ENCODE results near the gene DMP1. TPM values are rescaled to one million over a fixed set of nuclear protein-coding genes. Genes with fewer than 3 reads are reported as not detected.

Gene DMP1
- total RNA-seq, 1 donor from 2014 or later: 0.12 TPM

DNA sequence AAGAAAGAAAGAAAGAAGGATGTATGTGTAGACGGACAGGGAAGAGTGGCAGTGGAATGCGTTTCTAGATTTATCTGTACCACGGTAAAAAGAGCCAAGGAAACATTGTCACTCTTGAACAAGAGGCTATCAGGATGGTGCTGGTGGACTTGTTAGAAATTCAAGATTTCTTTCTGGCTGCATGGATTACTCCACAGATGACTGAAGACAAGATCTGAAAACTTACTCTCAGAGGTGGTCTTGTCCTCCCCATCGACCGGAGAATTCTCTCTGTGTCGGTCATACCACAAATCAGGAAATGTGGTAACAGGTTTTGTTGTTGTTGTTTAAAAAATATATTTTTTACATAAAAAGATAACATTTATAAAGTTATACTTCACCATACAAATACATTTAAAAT lies 30.0 kb upstream of the DMP1 start:
- no peak for DNase-seq (ENCODE audit: extremely low spot score, unreplicated experiment)
- Mint-ChIP-seq H3K36me3 (no peaks in the 10 kb centered on the region), H3K27me3 (peaks cover 16% of the 10 kb centered on the region), H3K27ac (no peak overlapping the region), H3K4me1 (ENCODE audit: unreplicated experiment) (no peaks in the 10 kb centered on the region), H3K9me3 (no peaks in the 10 kb centered on the region), H3K4me3 (no peak overlapping the region)
- TF ChIP-seq, protein P1, sequence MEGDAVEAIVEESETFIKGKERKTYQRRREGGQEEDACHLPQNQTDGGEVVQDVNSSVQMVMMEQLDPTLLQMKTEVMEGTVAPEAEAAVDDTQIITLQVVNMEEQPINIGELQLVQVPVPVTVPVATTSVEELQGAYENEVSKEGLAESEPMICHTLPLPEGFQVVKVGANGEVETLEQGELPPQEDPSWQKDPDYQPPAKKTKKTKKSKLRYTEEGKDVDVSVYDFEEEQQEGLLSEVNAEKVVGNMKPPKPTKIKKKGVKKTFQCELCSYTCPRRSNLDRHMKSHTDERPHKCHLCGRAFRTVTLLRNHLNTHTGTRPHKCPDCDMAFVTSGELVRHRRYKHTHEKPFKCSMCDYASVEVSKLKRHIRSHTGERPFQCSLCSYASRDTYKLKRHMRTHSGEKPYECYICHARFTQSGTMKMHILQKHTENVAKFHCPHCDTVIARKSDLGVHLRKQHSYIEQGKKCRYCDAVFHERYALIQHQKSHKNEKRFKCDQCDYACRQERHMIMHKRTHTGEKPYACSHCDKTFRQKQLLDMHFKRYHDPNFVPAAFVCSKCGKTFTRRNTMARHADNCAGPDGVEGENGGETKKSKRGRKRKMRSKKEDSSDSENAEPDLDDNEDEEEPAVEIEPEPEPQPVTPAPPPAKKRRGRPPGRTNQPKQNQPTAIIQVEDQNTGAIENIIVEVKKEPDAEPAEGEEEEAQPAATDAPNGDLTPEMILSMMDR (conservative IDR thresholded peaks at IDR 0.05): no peak

DNA sequence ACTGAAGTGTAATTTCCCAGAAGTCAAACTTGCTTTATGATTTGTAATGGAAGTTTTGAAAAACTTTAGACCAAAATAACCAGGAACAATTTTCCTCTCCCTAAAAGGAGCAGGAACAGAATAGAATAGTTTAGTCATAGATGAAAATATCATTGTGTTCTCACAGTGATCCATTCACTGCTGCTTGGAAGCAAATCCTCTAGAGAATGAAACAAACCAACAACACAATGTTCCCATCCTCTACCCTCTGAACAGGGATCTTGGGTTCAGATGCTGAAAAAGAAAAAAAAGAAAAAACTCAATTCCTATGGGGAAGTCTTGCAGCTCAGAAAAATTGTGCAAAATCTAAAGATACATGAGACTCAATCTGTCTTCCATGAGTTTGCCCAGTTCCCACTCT lies 29.6 kb upstream of the DMP1 start:
- Mint-ChIP-seq H3K36me3 (no peaks in the 10 kb centered on the region), H3K9me3 (no peaks in the 10 kb centered on the region), H3K4me1 (ENCODE audit: unreplicated experiment) (no peaks in the 10 kb centered on the region), H3K27me3 (peaks cover 16% of the 10 kb centered on the region), H3K27ac (no peak overlapping the region), H3K4me3 (no peak overlapping the region)
- no peak for DNase-seq (ENCODE audit: extremely low spot score, unreplicated experiment)
- TF ChIP-seq, protein P1 (conservative IDR thresholded peaks at IDR 0.05): no peak

DNA sequence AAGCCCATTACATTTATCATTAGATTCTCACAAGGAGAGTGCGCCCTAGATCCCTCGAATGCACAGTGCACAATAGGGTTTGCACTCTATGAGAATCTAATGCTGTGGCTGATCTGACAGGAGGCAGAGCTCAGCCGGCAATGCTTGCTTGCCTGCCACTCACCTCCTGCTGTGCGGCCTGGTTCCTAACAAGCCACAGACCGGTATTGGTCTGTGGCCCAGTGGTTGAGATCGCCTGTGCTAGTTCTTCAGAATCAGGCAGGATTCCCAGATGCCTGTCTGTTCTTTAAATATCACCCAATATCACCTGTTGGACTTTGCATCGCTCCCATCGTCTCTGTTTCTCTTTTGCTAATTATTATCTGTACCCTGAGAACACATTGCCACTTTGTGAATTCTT lies 27.8 kb upstream of the DMP1 start:
- no peak for DNase-seq (ENCODE audit: extremely low spot score, unreplicated experiment)
- TF ChIP-seq, protein P1 (conservative IDR thresholded peaks at IDR 0.05): no peak
- H3K9me3 Mint-ChIP-seq: no peaks in the 10 kb centered on the region

DNA sequence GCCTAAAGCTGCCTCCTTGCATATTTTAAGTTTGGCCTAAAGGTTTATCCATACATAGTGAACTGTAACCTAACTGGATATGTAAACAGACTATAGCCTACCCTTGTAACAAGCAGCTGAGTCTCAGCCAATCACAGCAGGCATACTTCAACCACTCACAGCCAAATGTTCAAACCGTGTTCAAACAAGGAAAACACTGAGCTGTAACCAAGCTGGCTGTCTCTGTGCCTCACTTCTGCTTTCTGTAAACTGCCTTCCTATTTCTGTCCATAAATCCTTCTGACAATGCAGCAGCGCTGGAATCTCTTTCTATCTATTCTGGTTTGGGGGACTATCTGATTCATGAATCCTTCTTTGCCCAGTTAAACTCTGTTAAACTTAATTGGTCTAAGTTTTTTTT lies 25.4 kb upstream of the DMP1 start:
- TF ChIP-seq, protein P1 (conservative IDR thresholded peaks at IDR 0.05): no peak
- no peaks in the 10 kb centered on the region for H3K36me3 Mint-ChIP-seq
- no peaks in the 10 kb centered on the region for H3K4me1 Mint-ChIP-seq (ENCODE audit: unreplicated experiment)

More for the DNA sequence above, 27.8 kb upstream of the DMP1 start:
- H3K4me1 Mint-ChIP-seq (ENCODE audit: unreplicated experiment): no peaks in the 10 kb centered on the region
- H3K27ac Mint-ChIP-seq: no peak overlapping the region
- H3K36me3 Mint-ChIP-seq: no peaks in the 10 kb centered on the region
- peaks cover 16% of the 10 kb centered on the region for H3K27me3 Mint-ChIP-seq
- no peak overlapping the region for H3K4me3 Mint-ChIP-seq

DNA sequence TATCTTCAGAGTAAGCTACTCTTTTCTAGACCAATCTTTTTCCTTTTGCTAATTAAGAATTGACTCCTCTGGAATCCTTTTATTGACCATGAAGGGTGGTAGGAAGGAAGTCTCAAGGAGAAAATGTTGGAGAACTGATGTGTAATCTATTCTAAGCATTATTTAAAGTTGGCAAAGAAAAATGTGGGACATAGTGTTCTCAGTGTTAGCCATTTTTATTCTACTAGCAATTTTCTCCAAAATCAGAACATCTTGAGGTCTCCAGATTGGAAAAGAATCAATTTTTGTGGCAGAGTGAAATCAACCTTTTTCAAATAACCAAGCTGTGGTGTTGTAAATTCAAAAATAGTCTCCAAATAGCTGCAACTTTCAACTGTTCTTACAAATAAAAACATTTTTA lies 18.4 kb upstream of the DMP1 start:
- TF ChIP-seq, protein P1 (conservative IDR thresholded peaks at IDR 0.05): no peak
- H3K4me3 Mint-ChIP-seq: no peak overlapping the region
- no peak for DNase-seq (ENCODE audit: extremely low spot score, unreplicated experiment)
- H3K27me3 Mint-ChIP-seq: no peaks in the 10 kb centered on the region
- peaks cover 7% of the 10 kb centered on the region for H3K4me1 Mint-ChIP-seq (ENCODE audit: unreplicated experiment)
- no peaks in the 10 kb centered on the region for H3K36me3 Mint-ChIP-seq
- no peaks in the 10 kb centered on the region for H3K9me3 Mint-ChIP-seq
- no peak overlapping the region for H3K27ac Mint-ChIP-seq

More for the DNA sequence above, 25.4 kb upstream of the DMP1 start:
- H3K27ac Mint-ChIP-seq: no peak overlapping the region
- no peak overlapping the region for H3K4me3 Mint-ChIP-seq
- H3K27me3 Mint-ChIP-seq: peaks cover 8% of the 10 kb centered on the region
- no peak for DNase-seq (ENCODE audit: extremely low spot score, unreplicated experiment)
- H3K9me3 Mint-ChIP-seq: no peaks in the 10 kb centered on the region

DNA sequence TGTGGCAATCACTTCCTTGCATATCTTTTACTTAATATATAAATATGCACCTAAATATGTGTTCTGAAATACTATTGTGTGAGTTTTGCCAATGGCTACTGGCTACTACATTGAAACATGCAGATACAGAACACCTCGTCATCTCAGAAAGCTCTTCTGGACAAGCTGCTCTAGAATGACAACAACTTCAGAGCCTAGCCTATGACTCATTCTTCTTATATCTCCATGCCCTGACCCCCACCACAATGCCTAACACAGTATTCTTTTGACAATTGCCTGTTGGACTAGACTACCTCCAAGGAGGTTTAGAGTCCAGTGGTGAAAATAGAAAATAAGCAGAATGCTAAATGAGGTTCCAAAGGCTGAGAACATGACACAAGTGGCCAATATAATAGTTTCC lies 17.6 kb upstream of the DMP1 start:
- Mint-ChIP-seq H3K27ac (no peak overlapping the region), H3K27me3 (peaks cover 3% of the 10 kb centered on the region), H3K4me1 (ENCODE audit: unreplicated experiment) (peaks cover 7% of the 10 kb centered on the region), H3K9me3 (peaks cover 4% of the 10 kb centered on the region), H3K36me3 (no peaks in the 10 kb centered on the region), H3K4me3 (no peak overlapping the region)
- no peak for DNase-seq (ENCODE audit: extremely low spot score, unreplicated experiment)
- TF ChIP-seq, protein P1 (conservative IDR thresholded peaks at IDR 0.05): no peak
